GM18511 (cell line): Measurements from ENCODE around the gene BABAM2.

Experiments used
- ATAC-seq: cut with Tn5 transposase; IDR thresholded peaks from one replicate; pipeline ENCODE4 v1.9.1; 2021; ENCODE audit warnings: mild to moderate bottlenecking, moderate library complexity; ENCODE audit not compliant: unreplicated experiment

The BABAM2 gene

DNA sequence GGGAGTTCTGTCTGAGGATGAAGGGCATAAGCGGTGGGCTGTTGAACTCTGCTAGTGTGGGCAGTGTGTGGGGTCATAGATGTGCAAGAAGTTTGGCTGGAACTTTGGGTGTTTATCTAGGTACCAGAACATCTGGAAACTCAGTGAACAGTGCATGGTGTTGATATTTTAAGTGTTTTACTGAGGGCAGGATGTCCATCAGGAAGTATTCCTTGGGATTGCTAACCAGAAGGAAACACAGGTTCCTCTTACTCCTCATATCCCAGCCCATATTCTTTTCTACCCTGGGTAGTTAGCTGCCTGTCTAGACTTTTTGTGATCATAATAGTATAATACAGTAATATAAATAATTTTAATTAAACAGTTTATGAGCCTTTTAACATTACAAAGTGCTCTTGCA lies 15.5 kb downstream of the BABAM2 start:
- ATAC-seq, result no peak

DNA sequence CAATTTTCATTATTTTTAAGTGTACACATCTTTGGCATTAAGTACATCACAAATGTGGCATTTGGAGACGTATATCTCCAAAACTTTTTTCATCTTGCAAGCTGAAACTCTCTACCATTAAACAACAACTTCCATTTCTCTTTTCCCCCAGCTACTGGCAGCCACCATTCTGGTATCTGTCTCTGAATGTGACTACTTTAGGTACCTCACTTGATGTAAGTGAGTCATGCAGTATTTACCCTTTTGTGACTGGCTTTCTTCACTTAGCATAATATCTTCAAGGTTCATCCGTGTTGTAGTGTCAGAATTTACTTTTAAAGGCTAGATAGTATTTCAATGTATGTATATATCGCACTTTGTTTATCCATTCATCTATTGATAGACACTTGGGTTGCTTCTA lies 17.0 kb downstream of the BABAM2 start:
- ATAC-seq, result no peak

DNA sequence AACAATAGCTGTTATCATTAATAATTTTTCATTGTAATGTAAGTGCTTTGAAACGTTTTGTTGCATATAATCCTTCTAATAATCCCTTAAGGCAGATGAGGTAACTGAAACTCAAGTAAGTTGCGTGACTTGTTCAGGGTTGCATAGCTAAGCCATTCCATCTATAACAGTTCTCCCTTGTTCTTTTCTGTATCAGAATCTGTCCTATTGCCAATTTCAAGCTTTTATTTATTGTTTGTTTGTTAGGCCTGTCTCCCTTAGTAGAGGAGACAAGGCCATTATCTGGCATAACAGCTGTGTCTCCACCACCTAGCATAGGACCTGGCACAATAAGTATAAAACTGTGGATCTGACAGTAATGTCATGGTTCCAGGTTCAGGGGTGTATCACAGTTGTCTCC lies 19.4 kb downstream of the BABAM2 start:
- no peak for ATAC-seq

DNA sequence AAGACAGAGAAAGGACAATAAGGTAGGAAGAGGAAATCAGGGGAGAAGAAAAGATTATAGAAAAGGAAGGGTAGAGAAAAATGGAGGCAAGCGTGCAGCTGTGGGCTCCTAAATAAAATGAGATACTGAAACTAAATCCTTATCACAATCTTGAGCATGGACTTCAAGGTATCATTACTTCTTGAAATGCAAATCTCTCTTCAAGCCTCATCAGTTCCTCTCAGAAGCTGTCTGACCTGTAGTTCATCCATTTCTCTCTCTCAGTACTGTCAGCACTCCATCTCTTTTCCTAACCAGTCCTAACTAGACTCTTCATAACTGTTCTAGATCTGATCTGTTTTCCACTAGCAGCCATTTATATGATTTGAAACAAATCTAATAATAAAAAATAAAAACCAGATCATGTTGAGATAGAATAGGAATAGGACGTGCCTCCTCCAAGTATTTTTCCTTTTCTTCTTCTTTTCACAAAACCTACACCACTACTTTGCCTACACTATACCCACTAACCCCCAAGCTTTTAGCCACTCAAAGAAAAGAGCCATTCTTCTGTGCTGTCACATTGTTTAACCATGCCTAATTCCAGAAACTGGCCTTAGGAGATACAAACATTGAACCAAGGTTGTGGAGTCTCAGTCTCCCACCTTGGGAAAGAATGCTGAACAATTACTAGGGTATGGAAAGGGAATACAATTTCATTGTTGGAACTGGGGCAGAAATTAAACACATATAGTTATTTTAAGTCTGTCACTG lies 21.1 kb downstream of the BABAM2 start:
- no peak for ATAC-seq

DNA sequence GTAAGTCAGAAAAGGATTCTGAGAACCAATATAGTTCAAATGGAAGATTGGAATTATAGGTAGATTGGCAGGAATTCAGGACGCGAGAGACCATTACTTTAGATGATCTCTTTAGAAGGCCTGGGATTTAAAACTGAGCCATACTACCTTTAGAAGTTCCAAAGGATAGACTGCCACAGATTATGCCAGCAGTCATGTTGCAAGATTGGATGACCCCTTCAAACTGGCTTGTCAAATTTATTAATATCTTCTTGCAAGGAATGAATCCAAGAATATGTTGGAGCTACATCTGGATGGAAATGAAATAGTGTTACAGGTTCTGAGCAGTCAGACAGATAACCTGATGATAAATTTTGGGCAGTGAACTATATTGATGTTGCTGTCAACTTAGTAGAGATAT lies 22.0 kb downstream of the BABAM2 start:
- no peak for ATAC-seq

DNA sequence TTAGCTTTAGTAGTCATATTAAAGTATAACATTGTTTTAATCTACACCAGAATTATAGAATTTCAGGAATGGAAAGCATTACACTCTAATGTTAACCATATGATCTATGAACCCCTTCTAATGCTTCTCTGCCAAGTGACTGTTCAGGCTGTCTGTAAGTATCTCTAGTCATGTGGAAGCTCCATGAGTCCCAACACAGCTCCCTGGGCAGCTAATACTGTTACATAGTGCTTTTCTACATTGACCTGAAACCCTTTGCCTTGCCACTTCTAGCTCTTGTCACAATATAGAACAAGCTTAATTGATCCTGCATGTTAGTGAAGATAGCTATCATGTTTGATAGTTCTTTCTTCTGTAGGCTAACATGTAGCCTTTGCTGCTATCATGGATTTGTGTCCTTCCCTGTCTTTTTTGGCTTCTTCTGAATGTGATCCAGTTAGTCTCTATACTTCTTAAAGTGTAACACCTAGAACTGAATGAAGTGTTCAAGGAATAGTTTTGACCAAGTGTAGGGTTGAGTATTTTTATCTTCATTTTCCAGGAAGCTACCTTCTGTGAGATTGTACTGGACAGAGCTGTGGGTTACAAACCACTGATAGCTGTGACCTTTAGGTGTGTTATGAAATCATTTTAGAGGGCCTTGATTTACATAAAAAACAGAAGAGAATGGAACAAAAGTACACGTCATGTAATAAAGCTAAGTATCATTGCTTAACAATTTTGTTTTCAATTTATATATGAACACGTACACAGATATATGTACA lies 23.7 kb downstream of the BABAM2 start:
- no peak for ATAC-seq

DNA sequence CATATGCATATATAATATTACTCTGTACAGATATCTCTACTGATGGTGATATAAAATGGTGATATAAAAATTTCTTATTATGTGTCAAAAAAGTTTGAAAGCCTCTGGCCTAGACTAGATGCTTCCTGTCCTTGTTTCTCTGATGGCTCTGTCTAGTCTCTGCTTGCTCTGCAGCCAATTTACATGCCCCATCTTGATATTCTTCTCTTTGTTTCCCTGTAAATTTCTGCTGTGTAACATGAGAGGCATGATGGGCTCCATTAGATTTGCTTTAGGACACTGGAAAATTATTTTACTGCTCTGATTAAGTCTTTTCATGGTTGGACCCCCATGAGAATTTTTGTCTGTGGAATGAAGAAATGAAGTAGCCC lies 24.3 kb downstream of the BABAM2 start:
- ATAC-seq, result no peak

DNA sequence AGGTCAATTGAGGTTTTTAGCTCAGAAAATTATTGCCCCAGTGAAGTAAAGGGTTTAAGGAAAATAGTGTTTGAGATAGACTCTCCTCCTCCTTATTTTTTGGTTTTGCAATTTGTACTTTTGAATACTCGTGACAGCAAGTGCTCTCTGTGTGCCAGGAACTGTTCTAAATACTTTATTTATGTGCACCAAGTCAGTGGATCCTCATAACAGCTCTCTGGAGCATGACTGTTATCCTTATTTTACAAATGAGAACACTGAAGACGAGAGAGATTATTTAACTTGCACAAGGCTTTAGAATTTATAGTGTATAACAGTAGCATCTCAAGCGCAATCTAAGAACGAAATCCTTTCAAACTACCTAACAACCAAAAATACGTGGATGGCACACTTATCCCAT lies 24.7 kb downstream of the BABAM2 start:
- no peak for ATAC-seq

DNA sequence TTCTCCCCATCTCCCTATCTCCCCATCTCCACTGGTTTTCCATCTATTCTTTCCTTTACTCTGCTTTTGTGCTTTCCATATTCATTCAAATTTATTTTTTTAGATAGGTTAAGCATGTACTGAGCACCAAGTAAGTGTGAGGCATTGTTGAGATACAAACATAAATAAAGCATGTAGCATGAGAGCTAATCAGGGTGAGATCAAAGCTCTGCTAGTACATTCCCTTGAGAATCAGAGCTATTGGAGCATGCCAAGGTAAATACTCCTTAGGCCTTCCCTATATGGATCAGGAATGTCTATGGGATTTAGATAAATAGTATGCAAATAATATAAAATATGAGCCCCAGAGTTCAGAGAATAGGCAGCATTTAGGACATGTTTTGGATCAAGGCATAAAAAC lies 25.3 kb downstream of the BABAM2 start:
- no peak for ATAC-seq

DNA sequence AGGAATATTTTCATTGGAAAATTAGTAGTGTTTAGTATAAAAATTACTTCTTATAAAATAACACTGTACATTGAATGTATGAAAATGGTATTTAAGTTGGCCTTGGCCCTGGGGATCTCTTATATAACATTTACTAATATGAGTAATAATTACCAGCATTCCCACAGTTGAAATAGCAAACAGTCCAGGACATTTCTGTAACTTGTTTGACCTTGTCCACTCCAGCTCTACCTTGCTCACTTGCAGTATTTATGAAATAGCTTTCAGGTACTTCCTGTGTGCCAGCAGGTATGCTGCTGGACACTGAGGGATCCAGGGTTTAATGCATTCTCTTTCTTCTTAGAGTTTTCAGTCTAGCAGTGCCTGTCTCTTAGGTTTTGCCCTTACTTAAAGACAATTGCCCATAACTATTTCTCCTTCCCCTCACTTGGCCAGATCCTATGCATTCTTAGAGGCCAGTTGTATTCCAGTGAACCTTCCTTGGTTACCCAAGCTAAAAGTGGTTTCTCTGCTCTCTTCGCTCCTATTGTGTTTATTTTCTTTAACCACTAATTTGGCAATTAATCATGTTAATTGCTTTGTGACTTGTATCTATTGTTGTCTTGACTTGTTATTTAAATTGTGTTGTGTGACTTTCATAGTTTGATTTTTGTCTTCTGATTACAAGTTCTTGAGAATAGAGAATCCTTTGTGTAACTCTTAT lies 25.9 kb downstream of the BABAM2 start:
- ATAC-seq, result no peak

DNA sequence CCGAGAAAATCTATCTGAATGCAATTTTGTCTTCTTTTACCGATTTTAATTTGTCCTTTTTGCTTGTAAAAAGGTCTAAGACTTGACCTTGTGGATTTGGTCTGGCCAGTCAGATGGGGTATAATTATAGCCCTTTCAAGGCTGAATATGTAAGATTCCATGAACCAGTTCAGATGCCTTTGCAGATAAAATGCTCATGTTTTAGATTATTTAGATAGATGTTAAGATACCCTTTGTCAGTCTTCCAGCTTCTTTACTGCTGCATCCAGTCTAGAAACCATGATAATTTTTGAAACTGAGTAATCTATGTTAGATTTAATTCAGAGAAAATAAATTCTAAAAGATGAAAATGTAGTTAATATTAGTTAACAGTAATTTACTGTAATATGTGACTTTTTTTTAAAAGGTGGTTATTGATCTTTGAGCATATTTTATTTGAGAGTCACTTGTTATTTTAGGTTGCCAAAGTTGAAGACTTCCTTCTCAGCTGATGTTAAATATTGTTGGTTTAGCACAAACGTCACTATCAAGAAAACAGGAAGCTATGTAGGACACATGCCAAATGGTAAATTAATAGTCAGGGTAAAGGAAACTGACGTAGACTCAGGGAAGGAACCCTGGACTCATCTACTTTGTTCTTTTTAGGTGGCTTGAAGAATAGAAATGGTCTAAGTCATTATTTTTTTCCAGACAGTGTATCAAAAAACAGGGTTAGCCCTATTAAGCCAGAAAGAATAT lies 29.8 kb downstream of the BABAM2 start:
- no peak for ATAC-seq

DNA sequence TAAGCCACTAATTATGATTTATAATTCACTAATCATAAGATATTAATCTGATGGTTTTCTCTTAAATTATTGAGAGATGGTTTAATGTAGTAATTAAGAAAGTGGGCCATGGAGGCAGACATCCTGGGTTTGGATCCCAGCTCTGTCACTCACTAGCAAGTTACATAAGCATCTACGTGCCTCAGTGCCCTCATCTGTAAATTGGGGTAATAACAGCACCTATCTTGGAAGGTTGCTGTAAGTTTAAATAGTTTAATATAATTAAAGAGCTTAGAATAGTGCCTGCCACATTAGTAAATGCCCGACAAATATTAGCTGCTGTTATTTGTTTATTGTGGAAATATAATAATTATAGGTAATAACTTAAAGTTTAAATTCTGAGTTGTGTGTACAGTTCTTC lies 30.9 kb downstream of the BABAM2 start:
- ATAC-seq, result no peak

DNA sequence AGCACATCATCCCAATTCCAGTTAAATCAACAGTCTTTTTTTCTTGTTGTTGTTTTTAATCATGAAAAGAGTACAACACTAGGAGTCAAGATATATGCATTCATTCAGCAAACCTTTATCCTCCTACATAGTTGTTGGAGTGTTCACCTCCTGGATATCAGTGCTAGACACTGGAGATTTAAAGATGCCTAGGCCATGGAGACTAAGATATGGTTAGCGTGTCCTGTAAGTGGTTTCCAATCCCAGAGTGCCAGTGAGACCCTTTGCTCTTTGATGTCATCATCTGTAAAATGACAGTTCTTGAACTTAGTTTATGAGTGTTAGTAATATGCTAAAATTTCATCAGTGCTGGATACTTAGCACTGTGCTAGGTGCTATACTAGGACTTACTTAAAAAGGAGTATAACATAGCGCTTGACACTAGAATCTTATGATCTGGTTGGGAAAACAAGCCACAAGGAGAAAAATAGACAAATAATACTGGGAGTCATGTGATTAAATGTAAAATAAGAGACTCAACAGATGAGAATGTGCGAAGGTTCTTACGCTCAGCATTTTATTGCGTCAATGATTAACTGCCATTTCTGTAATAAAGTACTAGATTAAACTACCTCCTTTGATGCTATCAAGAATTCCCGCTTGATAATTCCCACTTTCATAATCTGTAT lies 31.5 kb downstream of the BABAM2 start:
- no peak for ATAC-seq

DNA sequence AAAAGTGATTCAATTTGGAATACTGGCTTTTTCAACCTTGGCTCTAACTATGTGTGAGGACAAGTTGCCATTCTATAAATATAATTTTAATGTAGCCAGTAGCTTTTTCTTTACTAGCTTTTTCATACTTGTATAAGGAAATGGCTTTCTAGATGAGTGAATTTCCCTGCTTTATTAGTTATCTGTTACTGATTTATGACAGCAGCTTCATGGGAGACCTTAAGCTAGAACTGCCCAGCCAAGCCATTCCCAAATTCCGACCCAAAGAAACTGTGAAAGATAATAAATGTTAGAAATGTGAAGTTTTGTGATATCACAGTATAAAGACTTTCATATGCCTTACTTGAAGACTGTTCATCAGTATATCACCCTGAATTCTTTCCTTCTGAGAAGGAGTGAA lies 32.3 kb downstream of the BABAM2 start:
- ATAC-seq, result no peak

DNA sequence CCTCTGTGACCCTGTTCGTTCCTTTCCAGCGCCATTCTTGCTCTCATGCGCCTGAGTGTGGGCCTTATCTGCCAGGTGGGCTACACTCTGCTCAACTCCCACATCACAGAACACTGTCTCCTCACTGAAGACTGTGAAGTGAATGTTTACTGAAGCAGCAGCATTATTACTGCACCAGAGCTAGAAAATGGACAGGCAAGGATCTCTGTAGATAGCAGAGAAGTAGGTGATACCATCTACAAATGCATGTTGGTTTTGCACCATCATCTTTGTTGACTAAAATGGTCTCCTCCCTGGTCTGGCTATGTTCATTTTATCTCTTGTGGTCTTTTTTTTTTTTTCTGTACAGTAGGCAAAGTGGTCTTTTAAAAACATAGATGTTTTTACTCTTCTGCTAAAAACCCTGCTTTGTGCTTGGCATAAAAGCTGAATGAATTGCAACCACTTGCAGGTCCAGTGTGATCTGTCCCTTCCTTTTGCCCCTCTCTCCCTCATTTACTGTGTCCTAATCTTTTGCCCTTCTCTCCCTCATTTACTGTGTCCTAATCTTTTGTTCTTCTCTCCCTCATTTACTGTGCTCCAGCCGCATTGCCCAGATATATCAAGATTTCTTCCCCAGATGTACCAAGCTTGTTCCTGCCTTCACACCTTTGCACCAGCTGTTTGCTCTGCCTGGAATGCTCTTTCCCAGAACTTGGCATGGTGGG lies 35.4 kb downstream of the BABAM2 start:
- no peak for ATAC-seq

DNA sequence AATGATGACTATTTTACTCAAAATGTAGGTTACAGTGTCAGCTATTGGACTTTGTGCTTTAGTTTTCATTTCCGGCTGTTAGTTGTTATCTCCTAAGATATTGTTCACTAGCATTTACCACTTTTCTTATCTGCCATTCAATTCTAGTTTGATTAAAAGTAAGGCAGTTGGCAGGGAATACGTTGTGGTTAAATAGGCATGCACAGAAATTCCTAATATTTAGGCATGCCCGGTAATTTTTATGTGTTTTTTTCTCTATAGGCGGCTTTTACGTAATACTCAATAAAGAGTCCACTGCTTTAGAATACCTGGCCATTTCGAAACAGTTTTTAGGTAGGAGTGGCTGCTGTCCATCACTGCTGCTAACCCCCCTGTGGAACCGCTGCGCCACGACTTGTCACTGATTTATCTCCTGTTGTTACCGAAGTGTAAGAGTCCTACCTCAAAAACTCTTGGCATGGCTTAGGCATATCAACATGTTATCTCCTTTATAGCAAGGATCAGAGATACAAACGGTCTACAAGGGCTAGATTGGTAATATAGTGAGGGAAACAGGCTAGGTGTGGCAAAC lies 39.5 kb downstream of the BABAM2 start:
- ATAC-seq, result no peak

DNA sequence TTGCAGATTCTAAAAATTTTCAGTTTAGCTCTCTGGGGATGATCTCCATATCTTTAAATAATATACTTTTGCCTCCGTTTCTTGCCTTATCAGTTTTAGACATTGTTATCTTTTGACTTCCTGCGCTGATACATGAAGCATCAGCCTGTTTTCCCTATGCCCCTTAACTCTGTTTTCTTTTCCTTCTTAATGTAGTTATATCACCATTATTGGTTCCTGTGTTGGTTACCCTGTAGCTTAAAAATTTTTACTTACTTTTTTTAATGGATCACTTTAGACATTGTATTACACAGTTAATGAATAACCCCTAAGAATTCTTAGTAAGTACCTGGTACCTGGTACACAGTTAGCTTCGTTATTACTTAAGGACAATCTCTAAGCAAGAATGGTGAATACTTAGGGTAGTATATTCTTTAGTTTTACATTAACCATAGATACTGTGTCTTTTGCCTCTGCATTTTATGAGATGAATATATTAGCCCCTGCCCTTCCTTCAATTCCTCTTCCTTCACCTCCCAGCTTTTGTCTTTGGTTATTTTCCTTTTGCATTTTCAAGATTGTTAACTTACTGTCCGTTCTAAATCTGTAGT lies 40.9 kb downstream of the BABAM2 start:
- ATAC-seq, result no peak

DNA sequence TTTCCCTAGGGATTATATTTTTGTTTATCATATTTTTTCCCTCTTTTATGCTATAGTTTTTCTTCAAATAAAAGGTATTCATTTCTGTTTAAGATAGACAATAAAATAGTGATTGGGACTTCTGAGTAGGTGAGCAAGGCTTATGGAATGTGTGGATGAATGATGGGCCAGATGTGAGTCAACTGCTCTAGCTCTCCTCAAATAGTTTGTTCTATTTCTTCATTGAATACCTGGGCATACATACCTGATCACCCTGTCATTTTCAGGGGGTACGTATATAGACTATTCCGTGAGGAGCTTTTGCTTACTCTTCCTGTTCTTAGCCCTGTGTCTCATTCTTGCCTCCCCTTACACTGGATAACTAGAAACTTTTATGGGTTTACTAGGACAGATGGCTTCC lies 41.9 kb downstream of the BABAM2 start:
- no peak for ATAC-seq

DNA sequence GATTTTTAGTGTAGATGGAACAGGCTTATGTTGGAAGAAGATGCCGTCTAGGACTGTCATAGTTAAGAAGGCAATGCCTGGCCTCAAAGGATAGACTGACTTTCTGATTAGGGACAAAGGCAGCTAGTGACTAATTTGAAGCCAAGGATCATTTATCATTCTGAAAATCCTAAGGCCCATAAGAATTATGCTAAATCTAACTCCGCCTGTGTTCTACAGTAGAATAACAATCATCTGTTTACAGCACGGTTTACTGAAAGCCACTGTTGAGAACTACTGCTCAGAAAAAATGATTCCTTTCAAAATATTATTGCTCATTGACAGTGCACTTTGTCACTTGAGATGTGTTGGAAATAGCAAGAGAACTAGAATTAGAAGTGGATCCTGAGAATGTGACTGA lies 44.5 kb downstream of the BABAM2 start:
- no peak for ATAC-seq
